ENCODE results near the gene C6orf118. TPM values are rescaled to one million over a fixed set of nuclear protein-coding genes. Genes with fewer than 3 reads are reported as not detected.

Gene C6orf118
- total RNA-seq: not detected in 2 replicates

DNA sequence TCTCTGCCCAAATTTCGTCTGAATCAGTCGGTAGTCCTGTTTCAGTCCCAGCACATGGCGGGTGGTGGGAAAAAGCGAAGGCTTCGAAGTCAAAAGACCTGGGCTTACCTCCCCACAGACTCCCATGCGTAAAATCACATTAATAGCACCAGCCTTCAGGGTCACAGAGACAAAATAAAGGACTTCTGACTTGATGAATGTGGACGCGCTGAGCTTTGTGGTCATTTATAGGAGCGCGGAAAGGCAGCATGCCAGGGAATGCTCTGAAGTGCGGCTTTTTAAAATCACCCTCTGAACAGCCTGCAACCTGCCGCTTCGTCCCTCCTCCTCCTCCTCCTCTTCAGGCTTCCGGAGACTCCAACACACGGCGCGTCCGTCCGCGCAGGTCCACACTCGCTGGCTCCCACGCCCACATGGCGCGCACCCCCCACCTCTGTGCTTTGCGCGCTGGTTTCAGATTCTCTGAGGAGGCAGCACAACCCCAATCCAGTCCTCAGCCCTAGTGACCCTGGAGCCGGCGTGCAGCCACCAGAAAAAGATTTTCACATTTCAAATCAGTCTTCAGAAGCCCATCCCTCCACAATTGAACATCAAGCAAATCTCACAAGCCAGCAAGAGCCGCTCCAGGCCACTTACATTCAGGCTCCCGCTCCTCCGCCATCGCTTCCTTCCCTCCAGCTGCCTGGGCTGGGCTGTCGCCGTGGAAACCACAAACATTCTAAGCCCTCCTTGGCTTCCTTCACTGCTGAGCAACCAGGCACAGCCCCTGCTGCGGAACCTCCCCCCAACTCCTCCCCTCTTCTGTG lies at the start of gene C6orf118:
Gene C6orf118 (minus strand): TSS at position 680 of the 806 bp plus-strand sequence. CDS start 19 bp downstream, at position 661.

All from vein endothelial cell (primary cell).